Measurements from ENCODE around the gene KCNN3.

DNA sequence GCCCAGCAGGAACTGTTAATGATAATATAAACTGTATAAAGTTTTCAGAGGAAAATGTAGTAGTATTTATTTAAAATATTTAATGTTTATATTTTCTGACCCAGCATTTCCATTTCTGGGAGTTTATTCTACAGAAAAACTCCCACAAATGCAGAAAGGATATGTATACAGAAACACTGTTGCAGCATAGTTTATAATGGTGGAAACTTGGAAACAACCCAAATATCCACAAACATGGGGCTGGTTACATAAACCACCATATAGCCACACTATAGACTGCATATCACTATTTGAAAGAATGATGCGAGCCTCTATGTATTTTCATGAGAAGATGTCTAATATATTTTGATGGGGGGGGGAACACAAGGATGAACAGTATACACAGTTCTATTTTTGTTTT, 31.5 kb upstream of the KCNN3 start:
- TF ChIP-seq CTCF (IDR thresholded peaks at IDR 0.05) = no peak
- TF ChIP-seq ZFX (IDR thresholded peaks at IDR 0.05; ENCODE audit: borderline replicate concordance) = no peak
